MCF 10A (cell line): ENCODE results near the gene CRNKL1. TPM values are rescaled to one million over a fixed set of nuclear protein-coding genes. Genes with fewer than 3 reads are reported as not detected.
A peak's percentile ranks its signal among the peaks of the same experiment; 100 is the strongest.

Experiments
- BruUV-seq: library from RNA; stranded (reverse); fragments of 400-500 nt; replicated peaks from 2 replicates; lab custom pipeline; 2021; lab: Mats Ljungman, UMichigan
- CTCF ChIA-PET: fragments of 300-600 bp; sonication (Branson Sonifier 250); formaldehyde crosslinking; extraction: SDS; loops from one replicate; lab custom pipeline; 2021; ENCODE audit warnings: antibody characterized with exemption, inconsistent platforms; lab: Yijun Ruan, JAX
- POLR2A ChIA-PET: fragments of 300-600, 350-650 bp; sonication (Branson Sonifier 250); formaldehyde crosslinking; extraction: SDS; loops from one replicate; lab custom pipeline; 2020; ENCODE audit warnings: antibody characterized with exemption, inconsistent platforms; lab: Yijun Ruan, JAX
- DNase-seq: peaks from one replicate; pipeline ENCODE4 v3.0.0-alpha.2; 2018; ENCODE audit not compliant: unreplicated experiment
- H3K27ac Mint-ChIP-seq: one replicate; pipeline ENCODE4 v1.8.0; 2022; ENCODE audit warnings: mild to moderate bottlenecking, low read depth, mixed read lengths; ENCODE audit not compliant: unreplicated experiment
- H3K27me3 Mint-ChIP-seq: one replicate; pipeline ENCODE4 v1.8.0; 2022; ENCODE audit warnings: mixed read lengths; ENCODE audit not compliant: insufficient read depth, unreplicated experiment
- H3K36me3 Mint-ChIP-seq: one replicate; pipeline ENCODE4 v1.8.0; 2022; ENCODE audit warnings: mild to moderate bottlenecking, moderate library complexity, mixed read lengths; ENCODE audit not compliant: insufficient read depth, unreplicated experiment
- H3K4me1 Mint-ChIP-seq: one replicate; pipeline ENCODE4 v1.8.0; 2022; ENCODE audit warnings: mixed read lengths; ENCODE audit not compliant: insufficient read depth, unreplicated experiment
- H3K4me3 Mint-ChIP-seq: one replicate; pipeline ENCODE4 v1.8.0; 2022; ENCODE audit warnings: mild to moderate bottlenecking, moderate library complexity, mixed read lengths; ENCODE audit not compliant: unreplicated experiment
- H3K9me3 Mint-ChIP-seq: one replicate; pipeline ENCODE4 v1.8.0; 2022; ENCODE audit warnings: mixed read lengths; ENCODE audit not compliant: unreplicated experiment
- intact Hi-C: fragments of 100-400 bp; cut with micrococcal nuclease; formaldehyde crosslinking; loops from 2 replicates; pipeline ENCODE4 v1.14.1; 2022
- total RNA-seq: library from RNA; stranded (reverse); gene quantifications from 2 replicates; pipeline ENCODE4 v1.2.3, GENCODE V29; 2022
- TF ChIP-seq, protein P1 (sequence below): fragments of 200-600 bp; IDR thresholded peaks from one replicate; pipeline ENCODE4 v1.8.0; 2022; ENCODE audit warnings: antibody characterized with exemption, mild to moderate bottlenecking; ENCODE audit not compliant: unreplicated experiment

CRNKL1 gene
- total RNA-seq, 1 experiment from 2014 or later, result 20.1 TPM

DNA sequence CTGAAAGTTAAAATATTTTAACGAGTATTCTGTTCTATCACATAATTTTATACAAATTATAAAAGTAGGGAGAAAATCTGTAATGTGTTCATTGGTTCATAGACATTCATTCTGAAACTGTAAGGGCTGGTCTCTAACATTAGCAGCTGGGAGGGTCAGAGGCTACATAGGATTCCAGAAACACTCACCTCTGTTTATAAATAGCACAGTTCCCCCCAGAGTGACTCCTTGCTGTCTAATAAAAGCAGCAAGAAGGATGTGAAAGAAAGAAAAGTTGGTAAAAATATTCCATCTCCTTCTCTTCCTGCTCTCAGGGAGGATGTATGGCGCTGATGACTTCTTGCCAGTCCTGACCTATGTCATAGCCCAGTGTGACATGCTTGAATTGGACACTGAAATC, 60.4 kb downstream of the CRNKL1 start:
- no peak for DNase-seq
- Mint-ChIP-seq H3K9me3 (no peaks in the 10 kb centered on the region), H3K4me1 (peaks cover 36% of the 10 kb centered on the region), H3K27ac (no peak overlapping the region), H3K36me3 (peaks cover 58% of the 10 kb centered on the region), H3K27me3 (no peaks in the 10 kb centered on the region), H3K4me3 (no peak overlapping the region)
- POLR2A ChIA-PET, result interaction anchor here (0.7 to 11.2 kb wide), 12 partner anchors 14 to 305 kb away, joined by 3 to 525 read pairs (median 15); partner anchors contain the start of gene NAA20
- intact Hi-C loops, result loop anchor here (5.0 kb wide), 1 partner anchor 80 kb away; no protein-coding TSS in a partner anchor
- no TSS peak for BruUV-seq
- CTCF ChIA-PET, result interaction anchor here (0.8 to 12.4 kb wide), 7 partner anchors 13 to 229 kb away, joined by 3 to 258 read pairs (median 11); no protein-coding TSS in a partner anchor
- TF ChIP-seq, protein P1, sequence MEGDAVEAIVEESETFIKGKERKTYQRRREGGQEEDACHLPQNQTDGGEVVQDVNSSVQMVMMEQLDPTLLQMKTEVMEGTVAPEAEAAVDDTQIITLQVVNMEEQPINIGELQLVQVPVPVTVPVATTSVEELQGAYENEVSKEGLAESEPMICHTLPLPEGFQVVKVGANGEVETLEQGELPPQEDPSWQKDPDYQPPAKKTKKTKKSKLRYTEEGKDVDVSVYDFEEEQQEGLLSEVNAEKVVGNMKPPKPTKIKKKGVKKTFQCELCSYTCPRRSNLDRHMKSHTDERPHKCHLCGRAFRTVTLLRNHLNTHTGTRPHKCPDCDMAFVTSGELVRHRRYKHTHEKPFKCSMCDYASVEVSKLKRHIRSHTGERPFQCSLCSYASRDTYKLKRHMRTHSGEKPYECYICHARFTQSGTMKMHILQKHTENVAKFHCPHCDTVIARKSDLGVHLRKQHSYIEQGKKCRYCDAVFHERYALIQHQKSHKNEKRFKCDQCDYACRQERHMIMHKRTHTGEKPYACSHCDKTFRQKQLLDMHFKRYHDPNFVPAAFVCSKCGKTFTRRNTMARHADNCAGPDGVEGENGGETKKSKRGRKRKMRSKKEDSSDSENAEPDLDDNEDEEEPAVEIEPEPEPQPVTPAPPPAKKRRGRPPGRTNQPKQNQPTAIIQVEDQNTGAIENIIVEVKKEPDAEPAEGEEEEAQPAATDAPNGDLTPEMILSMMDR, result no peak

DNA sequence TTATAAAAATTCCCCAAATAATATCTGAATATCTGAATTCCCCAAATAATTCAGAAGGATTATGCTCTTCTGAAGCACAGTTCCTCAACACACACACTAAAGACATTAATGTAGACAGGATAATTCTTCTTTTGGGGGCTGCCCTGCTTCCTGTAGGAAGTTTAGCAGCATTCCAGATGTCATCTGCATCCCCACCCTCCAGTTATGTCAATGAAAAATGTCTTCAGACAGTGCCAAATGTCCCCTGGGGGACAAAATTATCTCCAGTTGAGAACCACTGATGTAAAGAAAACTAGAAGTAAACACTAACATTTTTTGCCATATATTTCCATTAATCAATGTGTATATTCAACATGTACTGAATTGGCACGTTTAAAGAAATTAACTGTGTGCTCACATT, 61.0 kb downstream of the CRNKL1 start:
- no peaks in the 10 kb centered on the region for H3K27me3 Mint-ChIP-seq
- POLR2A ChIA-PET, result interaction anchor here (0.6 to 11.2 kb wide), 5 partner anchors 13 to 325 kb away, joined by 3 to 525 read pairs (median 47); partner anchors contain the start of gene NAA20
- H3K27ac Mint-ChIP-seq, result peak overlapping the region; percentile 49
- CTCF ChIA-PET, result interaction anchor here (1.0 to 12.4 kb wide), 5 partner anchors 12 to 206 kb away, joined by 3 to 258 read pairs (median 11); no protein-coding TSS in a partner anchor
- BruUV-seq, result no TSS peak
- peaks cover 53% of the 10 kb centered on the region for H3K36me3 Mint-ChIP-seq
- DNase-seq, result no peak
- intact Hi-C loops, result loop anchor here (5.0 kb wide), 1 partner anchor 79 kb away; no protein-coding TSS in a partner anchor
- TF ChIP-seq, protein P1, result no peak
- no peaks in the 10 kb centered on the region for H3K9me3 Mint-ChIP-seq
- no peak overlapping the region for H3K4me3 Mint-ChIP-seq
- peaks cover 41% of the 10 kb centered on the region for H3K4me1 Mint-ChIP-seq

DNA sequence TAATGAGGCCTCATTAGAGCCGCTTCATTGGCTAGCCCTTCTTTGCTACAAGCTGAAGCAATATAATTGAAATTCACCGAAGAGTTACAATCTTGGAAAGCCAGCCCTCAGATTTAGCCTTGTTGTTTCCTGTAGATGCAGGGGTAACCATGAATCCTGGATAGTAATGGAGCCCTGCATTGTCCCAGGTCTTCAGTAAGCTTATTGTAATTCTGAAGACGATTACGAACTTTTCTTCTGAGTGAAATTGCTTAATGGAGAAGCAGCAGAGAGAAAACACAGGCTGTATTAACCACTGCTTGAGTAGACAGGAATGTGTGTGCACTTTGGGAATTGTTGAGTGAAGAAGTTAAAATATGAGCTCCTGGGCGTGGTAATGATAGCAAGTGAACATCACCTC, 61.4 kb downstream of the CRNKL1 start:
- peaks cover 54% of the 10 kb centered on the region for H3K36me3 Mint-ChIP-seq
- no peaks in the 10 kb centered on the region for H3K27me3 Mint-ChIP-seq
- no peaks in the 10 kb centered on the region for H3K9me3 Mint-ChIP-seq
- TF ChIP-seq, protein P1, result no peak
- DNase-seq, result no peak
- intact Hi-C loops, result loop anchor here (5.0 kb wide), 1 partner anchor 79 kb away; no protein-coding TSS in a partner anchor
- ChIA-PET CTCF (interaction anchor here (0.6 to 12.4 kb wide), 6 partner anchors 12 to 205 kb away, joined by 3 to 258 read pairs (median 4); no protein-coding TSS in a partner anchor), POLR2A (interaction anchor here (0.6 to 11.2 kb wide), 4 partner anchors 13 to 324 kb away, joined by 5 to 525 read pairs (median 70); partner anchors contain the start of gene NAA20)
- no peak overlapping the region for H3K4me3 Mint-ChIP-seq
- peak overlapping the region; percentile 49 for H3K27ac Mint-ChIP-seq
- H3K4me1 Mint-ChIP-seq, result peaks cover 45% of the 10 kb centered on the region
- no TSS peak for BruUV-seq

DNA sequence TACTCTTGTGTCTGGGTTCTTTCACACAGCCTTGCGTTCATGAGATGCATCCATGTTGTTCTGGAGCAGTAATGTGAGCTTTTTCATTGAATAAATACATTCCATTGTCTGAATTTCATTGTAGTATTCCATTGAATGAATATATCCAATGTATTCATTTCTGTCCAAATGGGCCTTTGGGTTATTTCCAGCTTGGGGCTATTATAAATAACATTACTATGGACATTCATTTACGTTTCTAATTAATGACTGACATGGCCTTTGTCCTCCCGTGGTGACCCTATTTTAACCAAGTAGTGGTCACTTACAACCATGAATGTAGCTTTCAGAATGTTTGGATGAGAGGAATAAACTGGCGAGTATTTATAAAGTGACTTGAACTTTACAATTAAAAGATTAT, 65.2 kb downstream of the CRNKL1 start:
- Mint-ChIP-seq H3K36me3 (peaks cover 39% of the 10 kb centered on the region), H3K4me1 (peaks cover 28% of the 10 kb centered on the region), H3K27me3 (no peaks in the 10 kb centered on the region), H3K27ac (peak overlapping the region; percentile 84), H3K4me3 (no peak overlapping the region), H3K9me3 (no peaks in the 10 kb centered on the region)
- intact Hi-C loops, result no loop called here
- TF ChIP-seq, protein P1, result no peak
- CTCF ChIA-PET, result interaction anchor here (0.7 to 2.9 kb wide), 4 partner anchors 8 to 159 kb away, joined by 3 to 24 read pairs (median 7); no protein-coding TSS in a partner anchor
- BruUV-seq, result no TSS peak
- no peak for DNase-seq
- POLR2A ChIA-PET, result interaction anchor here (0.6 to 11.2 kb wide), 7 partner anchors 9 to 284 kb away, joined by 3 to 525 read pairs (median 4); partner anchors contain the start of genes CFAP61 and CRNKL1
